ENCODE measurements around the gene RNF148.

DNA sequence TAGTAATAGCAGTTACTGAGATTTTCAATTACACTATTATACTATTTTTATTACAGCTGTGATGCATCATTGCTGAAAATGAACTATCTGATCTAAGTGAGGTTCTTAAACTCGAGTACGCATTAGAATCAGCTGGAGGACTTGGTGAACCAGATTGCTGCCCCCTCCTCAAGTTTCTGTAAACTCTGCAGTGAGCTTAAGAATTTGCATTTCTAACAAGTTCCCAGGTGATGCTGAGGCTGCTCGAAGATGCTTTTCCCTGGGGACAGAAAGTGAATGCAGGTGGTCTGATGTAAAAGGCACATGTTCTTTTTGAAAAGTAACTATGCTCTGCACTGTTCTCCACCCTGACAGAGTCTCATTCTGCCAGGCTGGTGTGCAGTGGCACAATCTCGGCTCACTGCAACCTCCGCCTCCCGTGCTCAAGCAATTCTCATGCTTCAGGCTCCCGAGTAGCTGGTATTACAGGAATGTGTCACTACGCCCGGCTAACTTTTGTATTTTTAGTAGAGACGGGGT, 16.3 kb downstream of the RNF148 start:
- TF ChIP-seq, protein P1, sequence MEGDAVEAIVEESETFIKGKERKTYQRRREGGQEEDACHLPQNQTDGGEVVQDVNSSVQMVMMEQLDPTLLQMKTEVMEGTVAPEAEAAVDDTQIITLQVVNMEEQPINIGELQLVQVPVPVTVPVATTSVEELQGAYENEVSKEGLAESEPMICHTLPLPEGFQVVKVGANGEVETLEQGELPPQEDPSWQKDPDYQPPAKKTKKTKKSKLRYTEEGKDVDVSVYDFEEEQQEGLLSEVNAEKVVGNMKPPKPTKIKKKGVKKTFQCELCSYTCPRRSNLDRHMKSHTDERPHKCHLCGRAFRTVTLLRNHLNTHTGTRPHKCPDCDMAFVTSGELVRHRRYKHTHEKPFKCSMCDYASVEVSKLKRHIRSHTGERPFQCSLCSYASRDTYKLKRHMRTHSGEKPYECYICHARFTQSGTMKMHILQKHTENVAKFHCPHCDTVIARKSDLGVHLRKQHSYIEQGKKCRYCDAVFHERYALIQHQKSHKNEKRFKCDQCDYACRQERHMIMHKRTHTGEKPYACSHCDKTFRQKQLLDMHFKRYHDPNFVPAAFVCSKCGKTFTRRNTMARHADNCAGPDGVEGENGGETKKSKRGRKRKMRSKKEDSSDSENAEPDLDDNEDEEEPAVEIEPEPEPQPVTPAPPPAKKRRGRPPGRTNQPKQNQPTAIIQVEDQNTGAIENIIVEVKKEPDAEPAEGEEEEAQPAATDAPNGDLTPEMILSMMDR (IDR thresholded peaks at IDR 0.05): no peak
- TF ChIP-seq POLR2A (IDR thresholded peaks at IDR 0.05): no peak
